Measurements from ENCODE around the gene COPE. TPM values are rescaled to one million over a fixed set of nuclear protein-coding genes. Genes with fewer than 3 reads are reported as not detected.

The COPE gene
- total and polyA plus RNA-seq, 2 of the 8 experiments (the other 6 are each of a cell fraction or from before 2014, with no cell fraction given): 178 to 356 TPM

DNA sequence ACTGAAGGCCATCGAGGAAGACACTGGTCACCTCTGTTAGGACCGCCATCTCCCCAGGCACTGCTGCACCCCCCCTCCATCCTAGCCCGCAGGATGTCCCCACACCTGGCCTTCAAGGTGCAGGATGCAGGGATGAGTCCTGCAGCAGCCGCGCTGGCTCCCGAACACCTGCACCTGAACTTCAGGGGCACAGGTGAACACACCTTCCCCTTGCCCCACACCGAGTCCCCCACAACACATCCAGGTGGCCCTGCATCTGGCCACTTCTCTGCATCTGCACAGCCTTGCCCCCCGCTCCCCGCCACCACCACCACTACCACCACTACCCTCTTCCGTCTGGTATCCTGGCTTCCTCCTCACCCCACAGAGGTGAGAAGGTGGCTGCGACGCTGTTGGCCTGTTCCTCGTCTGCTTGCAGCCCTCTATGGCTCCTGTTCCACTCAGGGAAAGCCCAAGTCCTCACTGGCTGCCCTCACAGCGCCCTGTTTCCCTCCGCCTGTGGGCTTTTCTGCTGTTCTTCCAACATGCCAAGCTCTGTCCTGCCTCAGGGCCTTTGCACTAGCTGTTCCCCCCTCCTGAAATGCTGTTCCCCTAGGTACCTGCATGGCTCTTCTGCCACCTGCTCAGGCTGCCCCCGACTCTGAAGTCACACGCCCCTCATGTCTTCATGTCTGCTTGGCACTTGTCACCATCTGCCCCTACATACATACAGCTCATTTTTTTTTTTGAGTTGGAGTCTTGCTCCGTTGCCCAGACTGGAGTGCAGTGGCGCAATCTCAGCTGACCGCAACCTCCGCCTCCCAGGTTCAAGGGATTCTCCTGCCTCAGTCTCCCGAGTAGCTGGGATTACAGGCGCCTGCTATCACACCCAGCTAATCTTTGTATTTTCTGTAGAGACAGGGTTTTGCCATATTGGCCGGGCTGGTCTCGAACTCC is 21.8 kb downstream of the COPE start:
- H3K27ac ChIP-seq (ENCODE audit: low read depth, low read length): no peak overlapping the region
- H2AK5ac ChIP-seq (ENCODE audit: low read depth, low read length): 0 out of 2 replicates have a peak overlapping the region, but pooled peaks have one; percentile 24
- no peak overlapping the region for H2BK12ac ChIP-seq (ENCODE audit: low read depth, low read length)
- H3K27me3 ChIP-seq (replicated peaks in 1 of 4; ENCODE audit: control insufficient read depth in 3 of 4, extremely low read depth in 1 of 4, insufficient read depth in 3 of 4, low read length in 3 of 4): peaks cover 0 to 13% (median 8%) of the 10 kb centered on the region in 4 experiments; a peak in 4 of 7 replicates
- no peak overlapping the region; the same call in 1 of the 2 replicates for H4K8ac ChIP-seq (ENCODE audit: extremely low read depth, insufficient read depth, low read length)
- H3K4me2 ChIP-seq (ENCODE audit: insufficient read depth in 1 of 2, low read depth in 2 of 2, low read length in 2 of 2): no peak overlapping the region
- ChIA-PET POLR2A (ENCODE audit: partially characterized antibody) (interaction anchor here (0.5 to 4.0 kb wide), 9 partner anchors 10 to 204 kb away, joined by 3 to 17 read pairs (median 3); partner anchors contain the start of genes COPE and DDX49), CTCF (ENCODE audit: partially characterized antibody) (interaction anchor here (0.9 to 1.9 kb wide), 6 partner anchors 10 to 135 kb away, joined by 3 to 7 read pairs (median 3); no protein-coding TSS in a partner anchor)
- H3K4ac ChIP-seq (replicated peaks; ENCODE audit: insufficient read length, low read depth, low read length): no peak overlapping the region
- H4K5ac ChIP-seq (ENCODE audit: insufficient read length, low read depth, low read length): no peak overlapping the region
- H2BK15ac ChIP-seq (ENCODE audit: low read length): no peak overlapping the region
- no peak overlapping the region for H2AFZ ChIP-seq (ENCODE audit: low read length)
- H3K4me3 ChIP-seq (ENCODE audit: extremely low read depth in 1 of 4, insufficient read depth in 2 of 4, low read depth in 3 of 4, low read length in 4 of 4): no peak overlapping the region
- H3K79me2 ChIP-seq (ENCODE audit: control insufficient read depth in 1 of 2, insufficient read depth in 2 of 2, low read length in 2 of 2): no peaks in the 10 kb centered on the region
- no peak overlapping the region for H2BK20ac ChIP-seq (ENCODE audit: low read length)
- no peaks in the 10 kb centered on the region for H3K79me1 ChIP-seq (ENCODE audit: low read depth, low read length)
- H3K23ac ChIP-seq (ENCODE audit: insufficient read length): no peak overlapping the region
- no peaks in the 10 kb centered on the region for H3K9me3 ChIP-seq (ENCODE audit: insufficient read depth in 2 of 2, low read depth in 1 of 2, low read length in 1 of 2)
- peaks cover 0 to 7% (median 0%) of the 10 kb centered on the region in 4 experiments; a peak in 1 of 8 replicates for H3K36me3 ChIP-seq (ENCODE audit: control insufficient read depth in 2 of 4, insufficient read depth in 4 of 4, low read length in 3 of 4)
- peaks cover 0 to 13% (median 5%) of the 10 kb centered on the region in 4 experiments; a peak in 5 of 7 replicates for H3K4me1 ChIP-seq (replicated peaks in 1 of 4; ENCODE audit: control insufficient read depth in 3 of 4, insufficient read depth in 4 of 4, low read length in 3 of 4)
- WGBS, 2 experiments (ENCODE audit: extremely low coverage in 1 of 2, insufficient coverage in 1 of 2, insufficient read length in 1 of 2, insufficient replicate concordance in 2 of 2, low coverage in 1 of 2, low lambda C conversion rate in 2 of 2, missing lambda C conversion rate in 1 of 2): 88% methylated on average over 21 of the region's 25 CpGs; no CpG with 5 or more reads in 1 of the 2 experiments
- peaks cover 6 to 11% of the 10 kb centered on the region in 2 experiments for H4K20me1 ChIP-seq (replicated peaks in 1 of 2; ENCODE audit: control insufficient read depth in 1 of 2, insufficient read depth in 2 of 2, low read length in 2 of 2)
- DNase-seq (ENCODE audit: low read depth in 1 of 2, low spot score in 2 of 2) (no peak), FAIRE-seq (no peak)
- no peak overlapping the region for H3K56ac ChIP-seq (replicated peaks; ENCODE audit: insufficient read length, low read depth, low read length)
- H3K9ac ChIP-seq (replicated peaks in 1 of 4; ENCODE audit: extremely low read depth in 1 of 4, low read depth in 3 of 4, low read length in 3 of 4): no peak overlapping the region
- H2BK120ac ChIP-seq (replicated peaks; ENCODE audit: low read depth, low read length): no peak overlapping the region
- H2BK5ac ChIP-seq (ENCODE audit: low read depth, low read length): no peak overlapping the region
- H3K18ac ChIP-seq (ENCODE audit: extremely low read depth, low read length): no peak overlapping the region
- H4K91ac ChIP-seq (replicated peaks; ENCODE audit: insufficient read length, low read length): peak overlapping the region; percentile 40
- TF ChIP-seq KDM1A (IDR thresholded peaks at IDR 0.05; ENCODE audit: borderline replicate concordance, low read length) (peak; percentile 78; the same call in 1 of the 2 replicates), NRF1 (IDR thresholded peaks at IDR 0.05; ENCODE audit: low read depth, low read length) (no peak), KDM5A (IDR thresholded peaks at IDR 0.05; ENCODE audit: low read length) (no peak)
- no peak overlapping the region for H3K14ac ChIP-seq (ENCODE audit: insufficient read length)
- peaks cover 6% of the 10 kb centered on the region; the same call in 1 of the 2 replicates for H3K23me2 ChIP-seq (ENCODE audit: low read depth, low read length)
